GM10266 (cell line): ENCODE measurements around the gene ABCG5.
A peak's percentile ranks its signal among the peaks of the same experiment; 100 is the strongest.

Experiments
- DNase-seq: peaks from one replicate; pipeline ENCODE4 v3.0.0; 2012; ENCODE audit errors: extremely low spot score
- TF ChIP-seq, protein P1 (sequence below): IDR thresholded peaks from 2 replicates; pipeline ENCODE4 v1.5.1; 2012; ENCODE audit warnings: mild to moderate bottlenecking, low read depth; ENCODE audit not compliant: control insufficient read depth, insufficient read depth; ENCODE audit errors: missing control alignments

The ABCG5 gene

DNA sequence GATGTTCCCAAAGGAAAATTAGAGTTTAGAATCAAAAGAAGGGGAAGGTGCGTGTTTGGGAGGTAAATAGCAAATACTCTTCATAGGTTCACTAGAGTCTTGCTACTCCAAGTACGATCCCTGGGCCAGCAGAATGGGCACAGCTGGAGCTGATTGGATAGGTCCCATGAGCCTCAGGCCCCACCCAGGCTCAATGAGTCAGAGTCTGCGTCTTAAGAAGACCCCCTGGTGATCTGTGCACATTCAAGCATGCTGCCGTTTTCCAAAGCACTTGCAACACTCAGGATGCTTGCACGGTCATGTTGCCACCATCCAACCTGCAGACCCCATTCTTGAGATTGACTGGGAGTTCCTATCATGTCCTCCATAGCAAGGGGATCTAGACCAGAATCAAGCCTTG, 40.6 kb upstream of the ABCG5 start:
- no peak for DNase-seq
- TF ChIP-seq, protein P1, sequence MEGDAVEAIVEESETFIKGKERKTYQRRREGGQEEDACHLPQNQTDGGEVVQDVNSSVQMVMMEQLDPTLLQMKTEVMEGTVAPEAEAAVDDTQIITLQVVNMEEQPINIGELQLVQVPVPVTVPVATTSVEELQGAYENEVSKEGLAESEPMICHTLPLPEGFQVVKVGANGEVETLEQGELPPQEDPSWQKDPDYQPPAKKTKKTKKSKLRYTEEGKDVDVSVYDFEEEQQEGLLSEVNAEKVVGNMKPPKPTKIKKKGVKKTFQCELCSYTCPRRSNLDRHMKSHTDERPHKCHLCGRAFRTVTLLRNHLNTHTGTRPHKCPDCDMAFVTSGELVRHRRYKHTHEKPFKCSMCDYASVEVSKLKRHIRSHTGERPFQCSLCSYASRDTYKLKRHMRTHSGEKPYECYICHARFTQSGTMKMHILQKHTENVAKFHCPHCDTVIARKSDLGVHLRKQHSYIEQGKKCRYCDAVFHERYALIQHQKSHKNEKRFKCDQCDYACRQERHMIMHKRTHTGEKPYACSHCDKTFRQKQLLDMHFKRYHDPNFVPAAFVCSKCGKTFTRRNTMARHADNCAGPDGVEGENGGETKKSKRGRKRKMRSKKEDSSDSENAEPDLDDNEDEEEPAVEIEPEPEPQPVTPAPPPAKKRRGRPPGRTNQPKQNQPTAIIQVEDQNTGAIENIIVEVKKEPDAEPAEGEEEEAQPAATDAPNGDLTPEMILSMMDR = no peak

DNA sequence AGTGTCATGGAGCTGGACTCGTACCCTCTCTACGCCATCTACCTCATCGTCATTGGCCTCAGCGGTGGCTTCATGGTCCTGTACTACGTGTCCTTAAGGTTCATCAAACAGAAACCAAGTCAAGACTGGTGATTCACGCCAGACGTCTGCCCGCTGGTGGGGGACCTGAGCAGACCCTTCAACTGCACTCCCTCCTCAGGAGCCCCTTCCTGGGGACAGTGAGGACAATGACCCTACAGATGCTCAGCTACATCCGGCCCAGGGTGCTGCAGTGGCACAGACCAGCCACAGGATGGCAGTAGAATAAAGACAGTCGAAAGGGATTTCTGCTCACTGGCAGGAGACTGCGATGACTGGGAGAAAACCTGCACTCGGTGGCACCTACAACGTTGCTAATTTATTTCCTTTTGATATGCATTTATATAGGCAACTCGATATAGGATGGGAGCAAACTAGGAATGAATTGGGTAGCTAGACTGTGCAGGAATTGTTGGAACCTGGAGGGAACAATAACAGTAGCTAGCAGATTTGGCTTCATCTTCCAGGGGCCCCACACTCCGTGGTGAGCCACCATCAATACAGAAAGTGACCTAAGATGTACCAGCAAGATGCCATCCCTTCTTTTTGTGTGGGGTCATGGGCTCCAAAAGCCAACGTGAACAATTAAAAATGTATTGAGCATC, 39.3 kb upstream of the ABCG5 start:
- peak; percentile 76 for DNase-seq
- TF ChIP-seq, protein P1 = peak; percentile 98

DNA sequence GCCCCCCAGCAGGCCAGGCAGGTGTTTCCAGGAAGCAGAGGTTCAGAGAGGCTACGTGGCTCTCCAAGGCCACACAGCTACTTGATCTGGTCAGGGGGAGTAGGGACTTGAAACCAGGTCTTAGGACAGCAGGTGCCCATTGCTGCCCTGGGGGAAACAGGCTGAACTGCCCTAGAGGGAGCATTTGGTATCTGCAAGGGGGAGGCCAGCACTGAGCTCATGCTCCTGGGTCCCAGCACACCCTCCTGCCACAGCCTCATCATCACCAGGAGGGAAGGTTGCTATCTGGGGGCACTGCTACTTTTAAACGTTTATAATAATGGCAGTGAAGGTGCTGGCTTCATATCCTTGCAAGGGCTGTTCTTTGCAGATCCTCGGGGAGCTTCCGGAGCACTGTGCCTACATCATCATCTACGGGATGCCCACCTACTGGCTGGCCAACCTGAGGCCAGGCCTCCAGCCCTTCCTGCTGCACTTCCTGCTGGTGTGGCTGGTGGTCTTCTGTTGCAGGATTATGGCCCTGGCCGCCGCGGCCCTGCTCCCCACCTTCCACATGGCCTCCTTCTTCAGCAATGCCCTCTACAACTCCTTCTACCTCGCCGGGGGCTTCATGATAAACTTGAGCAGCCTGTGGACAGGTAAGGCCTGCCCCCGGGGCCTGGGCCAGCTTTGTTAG, 36.3 kb upstream of the ABCG5 start:
- no peak for DNase-seq
- TF ChIP-seq, protein P1 = no peak

DNA sequence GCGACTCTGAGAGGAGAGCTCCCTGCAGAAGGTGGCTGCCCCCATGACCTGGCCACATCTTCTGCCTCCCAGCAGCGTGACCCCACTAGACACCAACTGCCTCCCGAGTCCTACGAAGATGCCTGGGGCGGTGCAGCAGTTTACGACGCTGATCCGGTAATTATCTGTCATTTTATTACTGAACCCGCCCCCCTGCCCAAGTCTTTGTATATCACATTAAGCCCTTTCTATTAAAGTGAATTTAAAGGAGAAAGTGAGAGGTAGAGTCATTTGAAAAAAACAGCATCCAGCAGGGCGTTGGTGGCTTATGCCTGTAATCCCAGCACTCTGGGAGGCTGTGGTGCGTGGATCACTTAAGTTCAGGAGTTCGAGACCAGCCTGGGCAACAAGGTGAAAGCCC, 33.5 kb upstream of the ABCG5 start:
- no peak for DNase-seq
- TF ChIP-seq, protein P1 = no peak

DNA sequence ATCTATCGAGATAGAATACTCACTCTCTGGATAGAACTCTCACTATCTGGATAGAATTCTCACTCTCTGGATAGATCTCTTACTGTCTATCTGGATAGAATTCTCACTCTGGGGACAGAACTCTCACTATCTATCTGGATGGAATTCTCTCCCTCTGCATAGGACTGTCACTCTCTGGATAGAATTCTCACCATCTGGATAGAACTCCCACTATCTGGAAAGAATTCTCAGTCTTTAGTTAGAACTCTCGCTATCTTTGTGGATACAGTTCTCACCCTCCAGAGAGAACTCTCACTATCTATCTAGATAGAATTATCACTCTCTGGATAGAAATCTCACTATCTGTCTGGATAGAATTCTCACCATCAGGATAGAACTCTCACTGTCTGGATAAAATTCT, 16.7 kb upstream of the ABCG5 start:
- TF ChIP-seq, protein P1 = no peak
- DNase-seq = no peak

DNA sequence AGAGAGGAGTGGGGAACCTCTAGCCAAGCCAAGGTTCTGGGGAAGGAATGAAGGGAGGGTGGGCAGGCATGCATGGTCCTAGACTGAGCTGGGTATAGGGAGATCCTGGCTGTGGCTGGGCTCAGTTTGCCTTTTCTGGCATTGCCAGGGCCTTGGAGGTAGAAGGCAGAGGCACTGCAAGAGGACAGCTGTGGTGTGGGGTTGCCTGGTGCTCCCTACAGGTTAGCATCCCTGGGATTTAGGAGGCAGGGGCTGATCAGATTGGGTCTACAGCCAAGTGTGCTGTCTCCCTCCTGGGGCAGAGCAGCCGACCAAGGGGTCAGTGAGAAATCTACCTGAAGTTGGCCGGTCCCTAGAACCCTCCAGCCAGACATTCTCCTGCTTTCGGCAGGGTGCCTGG, 16.0 kb upstream of the ABCG5 start:
- no peak for DNase-seq
- TF ChIP-seq, protein P1 = no peak
